SU-DHL-6 (cell line): ENCODE measurements around the gene POLK.

Experiments used
- H2AFZ ChIP-seq: fragments of 200-600 bp; sonication (generic); 2 replicates; pipeline ENCODE4 v1.6.1; 2014; ENCODE audit warnings: low read depth, mild to moderate bottlenecking, moderate library complexity, mixed read lengths, antibody characterized with exemption, low read length; ENCODE audit not compliant: severe bottlenecking
- H3F3A ChIP-seq: fragments of 200-600 bp; shearing (Covaris generic); 2 replicates; pipeline ENCODE4 v1.6.0; 2016; ENCODE audit warnings: antibody characterized with exemption, mild to moderate bottlenecking; ENCODE audit not compliant: insufficient read depth
- H3K27ac ChIP-seq: fragments of 200-600 bp; sonication (generic); 2 replicates; pipeline ENCODE4 v1.5.1; 2016; ENCODE audit warnings: low read depth, mild to moderate bottlenecking, low read length, moderate library complexity, mixed read lengths
- H3K27me3 ChIP-seq: fragments of 200-600 bp; sonication (generic), shearing (Covaris generic); 2 replicates; pipeline ENCODE4 v1.6.0; 2014; ENCODE audit warnings: mild to moderate bottlenecking, low read length
- H3K36me3 ChIP-seq: fragments of 200-600 bp; sonication (generic); 2 replicates; pipeline ENCODE4 v1.6.1; 2014; ENCODE audit warnings: mild to moderate bottlenecking, low read length, mixed read lengths
- H3K4me2 ChIP-seq: fragments of 300-600, 200-600 bp; shearing (Covaris generic), sonication (generic); 2 replicates; pipeline ENCODE4 v1.6.0; 2014; ENCODE audit warnings: low read length, low read depth, mild to moderate bottlenecking; ENCODE audit not compliant: poor library complexity, severe bottlenecking
- H3K4me3 ChIP-seq: fragments of 200-600 bp; sonication (generic); 2 replicates; pipeline ENCODE4 v1.5.1; 2014; ENCODE audit warnings: antibody characterized with exemption, low read length, mild to moderate bottlenecking, mixed read lengths; ENCODE audit not compliant: insufficient read depth, poor library complexity, severe bottlenecking
- H3K79me2 ChIP-seq: fragments of 200-600 bp; sonication (generic); 2 replicates; pipeline ENCODE4 v1.6.1; 2014; ENCODE audit warnings: mild to moderate bottlenecking, low read length, moderate library complexity; ENCODE audit not compliant: insufficient read depth
- H3K9ac ChIP-seq: fragments of 200-600 bp; sonication (generic); 2 replicates; pipeline ENCODE4 v1.7.0; 2014; ENCODE audit warnings: mild to moderate bottlenecking, low read length
- H3K9me2 ChIP-seq: fragments of 200-600 bp; sonication (generic); replicated peaks from 2 replicates; pipeline ENCODE4 v1.6.1; 2014; ENCODE audit warnings: low read length; ENCODE audit not compliant: insufficient read depth
- H3K9me3 ChIP-seq: fragments of 200-600 bp; sonication (generic); 2 replicates; pipeline ENCODE4 v1.6.1; 2014; ENCODE audit warnings: low read length, mixed read lengths; ENCODE audit not compliant: insufficient read depth
- H4K20me1 ChIP-seq: fragments of 200-600 bp; sonication (generic); 2 replicates; pipeline ENCODE4 v1.6.1; 2014; ENCODE audit warnings: low read depth, mild to moderate bottlenecking, antibody characterized with exemption, low read length, moderate library complexity, mixed read lengths
- CTCF ChIP-seq: fragments of 200-600 bp; sonication (generic); IDR thresholded peaks from one replicate; pipeline ENCODE4 v1.5.1; 2017; ENCODE audit warnings: antibody characterized with exemption, mild to moderate bottlenecking, low read length, moderate library complexity; ENCODE audit not compliant: insufficient read depth, poor library complexity, severe bottlenecking
- EZH2phosphoT487 ChIP-seq: fragments of 200-600 bp; sonication (generic), shearing (Covaris generic); conservative IDR thresholded peaks from 2 replicates; pipeline ENCODE4 v1.6.1; 2018; ENCODE audit warnings: mild to moderate bottlenecking, antibody characterized with exemption, low read length, moderate library complexity, mixed read lengths

POLK gene

GRCh38 chr5:75551471-75551870 lies 39.8 kb downstream of the POLK start:
- no peak for TF ChIP-seq CTCF
- Histone ChIP-seq H3K9me3 (no peaks in the 10 kb centered on the region), H3K4me2 (no peak overlapping the region), H3K27ac (no peak overlapping the region), H3K4me3 (no peak overlapping the region), H3K36me3 (peaks cover 19% of the 10 kb centered on the region), H3K79me2 (peaks cover 8% of the 10 kb centered on the region), H3F3A (no peaks in the 10 kb centered on the region), H2AFZ (no peak overlapping the region), H3K9ac (no peak overlapping the region), H4K20me1 (no peaks in the 10 kb centered on the region), H3K9me2 (no peaks in the 10 kb centered on the region), H3K27me3 (no peaks in the 10 kb centered on the region)

- no peak overlapping the region for H3K4me2 ChIP-seq
- no peaks in the 10 kb centered on the region for H3F3A ChIP-seq
- H3K9me3 ChIP-seq: no peaks in the 10 kb centered on the region
- peaks cover 19% of the 10 kb centered on the region for H3K36me3 ChIP-seq
- H4K20me1 ChIP-seq: no peaks in the 10 kb centered on the region
- H2AFZ ChIP-seq: no peak overlapping the region
- no peaks in the 10 kb centered on the region for H3K27me3 ChIP-seq
- TF ChIP-seq CTCF: no peak
- no peak overlapping the region for H3K4me3 ChIP-seq
- H3K9ac ChIP-seq: no peak overlapping the region
- H3K27ac ChIP-seq: no peak overlapping the region
- peaks cover 4% of the 10 kb centered on the region for H3K79me2 ChIP-seq
- no peaks in the 10 kb centered on the region for H3K9me2 ChIP-seq
Observed at GRCh38 chr5:75552764-75553163, 41.1 kb downstream of the POLK start.

DNA sequence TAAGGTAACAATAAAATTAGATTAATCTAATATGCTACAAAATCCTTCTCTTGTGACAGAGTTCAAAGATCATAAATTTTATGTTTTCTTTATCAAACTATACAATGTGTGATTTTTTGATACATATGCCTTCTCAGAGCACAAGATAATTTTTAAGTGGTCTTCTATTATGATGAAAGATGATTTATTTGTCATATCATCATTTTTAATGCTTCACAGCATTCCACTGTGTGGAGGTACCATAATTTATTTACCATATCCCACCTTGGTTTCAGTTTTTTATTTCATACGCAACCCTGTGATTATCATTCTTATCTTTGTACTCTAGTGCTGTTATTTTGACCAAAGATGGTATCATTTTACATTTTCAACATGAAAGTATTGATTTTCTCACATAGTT lies 41.7 kb downstream of the POLK start:
- no peak overlapping the region for H3K9ac ChIP-seq
- no peak overlapping the region for H3K4me2 ChIP-seq
- H3K9me3 ChIP-seq: no peaks in the 10 kb centered on the region
- peaks cover 22% of the 10 kb centered on the region for H3K36me3 ChIP-seq
- no peak overlapping the region for H3K4me3 ChIP-seq
- no peaks in the 10 kb centered on the region for H3F3A ChIP-seq
- no peak overlapping the region for H3K27ac ChIP-seq
- no peak overlapping the region for H2AFZ ChIP-seq
- H3K27me3 ChIP-seq: no peaks in the 10 kb centered on the region
- H4K20me1 ChIP-seq: no peaks in the 10 kb centered on the region
- H3K79me2 ChIP-seq: 0 out of 2 replicates have a peak, but pooled peaks cover 3% of the 10 kb centered on the region
- H3K9me2 ChIP-seq: no peaks in the 10 kb centered on the region
- TF ChIP-seq CTCF (no peak), EZH2phosphoT487 (no peak)

GRCh38 chr5:75558221-75558620 lies 46.5 kb downstream of the POLK start:
- Histone ChIP-seq H3K79me2 (0 out of 2 replicates have a peak, but pooled peaks cover 3% of the 10 kb centered on the region), H3K27me3 (no peaks in the 10 kb centered on the region), H2AFZ (no peak overlapping the region), H3K36me3 (peaks cover 13% of the 10 kb centered on the region), H3K9ac (no peak overlapping the region), H3K9me3 (no peaks in the 10 kb centered on the region), H4K20me1 (no peaks in the 10 kb centered on the region), H3F3A (no peaks in the 10 kb centered on the region; the same call in 1 of the 2 replicates), H3K4me3 (no peak overlapping the region), H3K27ac (no peak overlapping the region), H3K9me2 (no peaks in the 10 kb centered on the region), H3K4me2 (no peak overlapping the region)
- TF ChIP-seq CTCF: no peak
- TF ChIP-seq EZH2phosphoT487: no peak
